HL-60 (cell line): Measurements from ENCODE around the gene ADM.

ENCODE experiments used
- DNase-seq, 2 experiments: peaks; one replicate each; pipeline ENCODE4 v3.0.0-alpha.2; 2010 to 2020; ENCODE audit warnings: low read depth in 1 of 2, low spot score in 1 of 2
- H3K27ac ChIP-seq: fragments of 250-450 bp; sonication (Bioruptor Pico); replicated peaks from 2 replicates; pipeline ENCODE4 v1.5.1; 2020; ENCODE audit warnings: mild to moderate bottlenecking, moderate library complexity
- H3K27me3 ChIP-seq: fragments of 250-450 bp; sonication (Bioruptor Pico); 2 replicates; pipeline ENCODE4 v1.5.1; 2021; ENCODE audit warnings: mild to moderate bottlenecking, moderate library complexity; ENCODE audit not compliant: insufficient read depth, poor library complexity, severe bottlenecking
- H3K4me3 ChIP-seq: replicated peaks from 2 replicates; pipeline ENCODE4 v1.5.1; 2011; ENCODE audit warnings: mild to moderate bottlenecking, control low read depth, low read length; ENCODE audit not compliant: insufficient read depth
- GABPA ChIP-seq: IDR thresholded peaks from 2 replicates; pipeline ENCODE4 v1.6.1; 2012; ENCODE audit warnings: low read depth
- POLR2AphosphoS5 ChIP-seq: IDR thresholded peaks from 2 replicates; pipeline ENCODE4 v1.6.1; 2012; ENCODE audit warnings: low read depth
- SPI1 ChIP-seq: IDR thresholded peaks from 2 replicates; pipeline ENCODE4 v1.6.1; 2012; ENCODE audit warnings: low read depth, mild to moderate bottlenecking, borderline replicate concordance
- TF ChIP-seq, protein P1 (sequence below): IDR thresholded peaks from one replicate; pipeline ENCODE4 v1.5.1; 2011; ENCODE audit warnings: low read length, control low read depth, inconsistent platforms; ENCODE audit not compliant: insufficient read depth
- TF ChIP-seq, protein P2 (sequence below): IDR thresholded peaks from 2 replicates; pipeline ENCODE4 v1.6.1; 2012; ENCODE audit warnings: low read depth; ENCODE audit not compliant: insufficient replicate concordance

ADM gene

DNA sequence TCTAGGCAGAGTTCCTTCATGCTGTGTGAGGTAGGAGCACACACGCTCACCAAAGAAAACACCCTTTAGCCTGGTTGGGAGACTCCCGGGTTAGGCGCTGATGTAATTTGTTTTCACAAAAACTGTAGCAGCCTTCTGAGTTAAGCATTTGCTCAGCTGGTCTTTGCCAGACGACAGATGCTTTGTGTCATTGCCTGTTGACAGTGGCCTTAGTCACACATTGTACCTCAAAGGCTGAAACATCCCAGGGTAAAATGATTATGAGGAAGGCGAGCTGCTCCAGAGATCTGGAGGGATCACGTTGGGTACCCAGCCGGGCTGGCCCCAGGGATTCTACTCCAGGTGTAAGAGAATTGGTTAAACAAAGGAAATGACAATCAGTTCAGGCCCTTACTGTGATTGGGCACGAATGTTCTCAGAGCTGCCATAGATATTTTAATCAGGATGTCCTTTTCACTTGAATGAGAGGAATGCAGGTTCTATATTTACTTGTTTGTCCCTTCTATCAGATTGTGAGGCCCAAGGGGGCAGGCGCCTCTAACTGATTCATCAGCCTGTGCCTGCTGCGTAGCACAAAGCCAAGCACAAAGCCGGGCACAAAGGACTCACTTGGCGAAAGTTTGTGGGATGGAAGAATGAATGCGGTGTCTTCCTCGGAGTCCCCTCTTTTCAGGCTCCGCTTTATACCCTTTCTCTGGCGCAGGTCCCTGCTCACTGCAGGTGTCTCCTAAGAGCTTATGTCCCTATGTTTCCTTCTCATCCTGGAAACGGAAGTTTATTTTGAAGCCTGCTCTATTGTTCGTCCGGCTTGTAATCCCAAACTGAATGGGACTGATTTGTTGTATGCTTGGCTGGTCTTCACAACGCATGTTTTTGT is 47.1 kb downstream of the ADM start:
- TF ChIP-seq, protein P1, sequence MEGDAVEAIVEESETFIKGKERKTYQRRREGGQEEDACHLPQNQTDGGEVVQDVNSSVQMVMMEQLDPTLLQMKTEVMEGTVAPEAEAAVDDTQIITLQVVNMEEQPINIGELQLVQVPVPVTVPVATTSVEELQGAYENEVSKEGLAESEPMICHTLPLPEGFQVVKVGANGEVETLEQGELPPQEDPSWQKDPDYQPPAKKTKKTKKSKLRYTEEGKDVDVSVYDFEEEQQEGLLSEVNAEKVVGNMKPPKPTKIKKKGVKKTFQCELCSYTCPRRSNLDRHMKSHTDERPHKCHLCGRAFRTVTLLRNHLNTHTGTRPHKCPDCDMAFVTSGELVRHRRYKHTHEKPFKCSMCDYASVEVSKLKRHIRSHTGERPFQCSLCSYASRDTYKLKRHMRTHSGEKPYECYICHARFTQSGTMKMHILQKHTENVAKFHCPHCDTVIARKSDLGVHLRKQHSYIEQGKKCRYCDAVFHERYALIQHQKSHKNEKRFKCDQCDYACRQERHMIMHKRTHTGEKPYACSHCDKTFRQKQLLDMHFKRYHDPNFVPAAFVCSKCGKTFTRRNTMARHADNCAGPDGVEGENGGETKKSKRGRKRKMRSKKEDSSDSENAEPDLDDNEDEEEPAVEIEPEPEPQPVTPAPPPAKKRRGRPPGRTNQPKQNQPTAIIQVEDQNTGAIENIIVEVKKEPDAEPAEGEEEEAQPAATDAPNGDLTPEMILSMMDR, result no peak
- no peak for TF ChIP-seq POLR2AphosphoS5
- H3K4me3 ChIP-seq, result no peak overlapping the region
- H3K27ac ChIP-seq, result no peak overlapping the region
- no peaks in the 10 kb centered on the region for H3K27me3 ChIP-seq
- DNase-seq, result no peak

DNA sequence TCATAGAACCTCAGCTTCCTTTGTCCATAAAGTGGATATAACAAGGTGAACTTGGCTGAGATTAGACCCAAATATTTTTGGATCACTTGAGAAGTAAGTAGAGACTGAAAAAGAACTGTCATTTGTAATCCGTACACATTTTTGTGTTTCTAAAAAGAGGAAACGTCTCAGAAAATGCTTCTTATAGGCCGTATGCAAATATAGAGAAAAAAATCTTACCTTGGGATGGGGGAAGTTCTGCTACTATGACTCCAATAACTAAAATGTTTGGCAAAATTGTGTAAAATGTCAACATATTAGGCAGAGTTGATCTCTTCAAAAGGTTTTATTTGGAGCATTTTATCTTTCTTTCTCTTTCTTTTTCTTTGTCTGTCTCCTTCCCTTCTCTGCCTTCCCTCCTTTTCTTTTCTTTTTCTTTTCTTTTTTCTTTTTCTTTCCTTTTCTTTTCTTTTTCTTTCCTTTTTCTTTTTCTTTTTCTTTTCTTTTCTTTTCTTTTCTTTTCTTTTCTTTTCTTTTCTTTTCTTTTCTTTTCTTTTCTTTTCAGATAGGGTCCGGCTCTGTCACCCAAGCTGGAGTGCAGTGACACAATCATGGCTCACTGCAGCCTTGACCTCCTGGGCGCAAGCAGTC is 48.2 kb downstream of the ADM start:
- TF ChIP-seq POLR2AphosphoS5 (no peak), SPI1 (no peak), GABPA (no peak)
- TF ChIP-seq, protein P2, sequence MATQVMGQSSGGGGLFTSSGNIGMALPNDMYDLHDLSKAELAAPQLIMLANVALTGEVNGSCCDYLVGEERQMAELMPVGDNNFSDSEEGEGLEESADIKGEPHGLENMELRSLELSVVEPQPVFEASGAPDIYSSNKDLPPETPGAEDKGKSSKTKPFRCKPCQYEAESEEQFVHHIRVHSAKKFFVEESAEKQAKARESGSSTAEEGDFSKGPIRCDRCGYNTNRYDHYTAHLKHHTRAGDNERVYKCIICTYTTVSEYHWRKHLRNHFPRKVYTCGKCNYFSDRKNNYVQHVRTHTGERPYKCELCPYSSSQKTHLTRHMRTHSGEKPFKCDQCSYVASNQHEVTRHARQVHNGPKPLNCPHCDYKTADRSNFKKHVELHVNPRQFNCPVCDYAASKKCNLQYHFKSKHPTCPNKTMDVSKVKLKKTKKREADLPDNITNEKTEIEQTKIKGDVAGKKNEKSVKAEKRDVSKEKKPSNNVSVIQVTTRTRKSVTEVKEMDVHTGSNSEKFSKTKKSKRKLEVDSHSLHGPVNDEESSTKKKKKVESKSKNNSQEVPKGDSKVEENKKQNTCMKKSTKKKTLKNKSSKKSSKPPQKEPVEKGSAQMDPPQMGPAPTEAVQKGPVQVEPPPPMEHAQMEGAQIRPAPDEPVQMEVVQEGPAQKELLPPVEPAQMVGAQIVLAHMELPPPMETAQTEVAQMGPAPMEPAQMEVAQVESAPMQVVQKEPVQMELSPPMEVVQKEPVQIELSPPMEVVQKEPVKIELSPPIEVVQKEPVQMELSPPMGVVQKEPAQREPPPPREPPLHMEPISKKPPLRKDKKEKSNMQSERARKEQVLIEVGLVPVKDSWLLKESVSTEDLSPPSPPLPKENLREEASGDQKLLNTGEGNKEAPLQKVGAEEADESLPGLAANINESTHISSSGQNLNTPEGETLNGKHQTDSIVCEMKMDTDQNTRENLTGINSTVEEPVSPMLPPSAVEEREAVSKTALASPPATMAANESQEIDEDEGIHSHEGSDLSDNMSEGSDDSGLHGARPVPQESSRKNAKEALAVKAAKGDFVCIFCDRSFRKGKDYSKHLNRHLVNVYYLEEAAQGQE, result no peak
- TF ChIP-seq, protein P1, result no peak
- Histone ChIP-seq H3K27ac (no peak overlapping the region), H3K4me3 (no peak overlapping the region), H3K27me3 (no peaks in the 10 kb centered on the region)
- no peak for DNase-seq

DNA sequence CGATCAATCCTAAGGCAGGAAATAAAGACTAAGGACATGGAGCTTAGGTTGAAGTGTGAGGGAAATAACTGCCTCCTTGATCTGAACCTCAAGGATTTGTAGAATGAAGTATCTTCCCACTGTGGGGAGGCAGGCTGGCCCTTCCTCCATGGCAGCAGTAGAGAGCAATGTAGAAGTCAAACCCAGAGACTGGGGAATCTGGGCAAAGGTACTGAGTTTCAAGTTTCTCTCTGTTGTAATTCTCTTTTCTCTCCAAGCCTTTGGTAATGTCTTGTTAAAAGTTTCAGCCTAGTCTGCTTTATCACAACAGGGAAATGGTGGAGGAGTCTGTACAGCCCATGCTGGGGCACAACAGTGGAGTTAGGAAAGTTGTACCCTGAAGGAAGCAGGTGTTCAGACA is 49.5 kb downstream of the ADM start:
- DNase-seq, result no peak
- Histone ChIP-seq H3K27me3 (no peaks in the 10 kb centered on the region), H3K27ac (no peak overlapping the region), H3K4me3 (no peak overlapping the region)
- TF ChIP-seq, protein P1, result no peak
- TF ChIP-seq, protein P2, result no peak
- TF ChIP-seq SPI1, result no peak
- TF ChIP-seq POLR2AphosphoS5, result no peak
- TF ChIP-seq GABPA, result no peak
